GM19467 (cell line): ENCODE measurements around the gene NRL.

ENCODE experiments used
- ATAC-seq: cut with Tn5 transposase; IDR thresholded peaks from one replicate; pipeline ENCODE4 v1.9.1; 2021; ENCODE audit warnings: mild to moderate bottlenecking, moderate library complexity; ENCODE audit not compliant: unreplicated experiment

NRL gene

DNA sequence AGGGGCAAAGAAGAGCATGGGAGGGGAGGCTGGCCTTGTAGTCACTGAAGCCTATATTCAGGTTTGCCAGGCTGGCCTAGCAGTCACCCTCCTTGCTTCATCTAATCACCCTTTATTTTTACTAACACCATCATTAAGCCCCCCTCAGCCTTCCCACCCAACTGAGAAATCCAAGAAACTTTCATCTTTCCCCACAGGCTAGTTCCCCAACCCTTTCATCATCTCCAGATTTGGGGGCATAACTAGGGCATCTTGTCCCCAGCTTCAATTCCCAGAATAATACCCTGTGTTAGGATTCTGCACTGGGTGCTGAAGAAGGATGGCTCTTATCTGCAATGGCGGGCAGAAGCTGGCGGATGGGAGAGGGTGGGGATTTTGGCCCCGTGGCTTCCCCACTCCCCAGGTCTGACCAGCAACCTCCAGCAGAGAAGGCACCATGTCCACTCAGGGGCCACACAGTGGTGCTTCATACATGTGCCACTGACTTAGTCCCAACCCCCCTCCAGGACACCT lies 13.7 kb downstream of the NRL start:
- ATAC-seq = no peak

DNA sequence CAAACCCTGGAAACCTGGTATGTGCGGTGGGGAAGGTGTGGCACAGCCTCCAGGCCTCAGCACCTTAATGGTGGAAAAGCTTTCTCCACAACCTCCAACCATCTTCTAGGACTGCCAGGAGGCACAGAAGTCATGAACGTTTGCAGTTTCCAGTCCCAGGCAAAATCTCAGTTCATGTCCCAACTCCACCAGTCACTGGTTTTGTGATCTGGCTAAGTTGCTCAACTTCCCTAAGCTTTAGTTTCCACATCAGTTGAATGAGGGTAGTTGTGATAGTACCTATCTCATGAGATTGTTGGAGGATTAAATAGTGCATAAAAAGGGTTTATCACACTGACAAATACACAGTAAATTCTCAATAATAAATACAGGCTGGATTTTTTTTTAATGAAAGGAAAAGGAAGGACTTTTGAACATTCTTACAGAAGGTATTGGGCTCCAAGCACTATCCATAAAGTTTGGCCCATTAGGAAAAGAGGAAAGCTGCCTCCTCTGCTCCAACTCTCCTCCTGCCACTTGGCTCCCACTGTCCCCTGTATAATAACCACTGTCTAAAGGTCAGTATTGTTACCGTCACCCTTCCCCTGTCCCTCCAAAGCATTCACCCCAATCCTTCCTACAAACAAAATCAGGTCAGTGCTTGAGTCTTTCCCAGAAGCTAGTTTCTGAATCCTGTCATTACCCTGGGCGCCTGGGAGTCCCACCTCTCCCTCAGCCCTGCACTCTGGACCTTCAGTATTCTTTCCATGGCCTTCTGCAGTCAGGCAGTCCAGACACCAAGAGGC lies 14.4 kb downstream of the NRL start:
- no peak for ATAC-seq

DNA sequence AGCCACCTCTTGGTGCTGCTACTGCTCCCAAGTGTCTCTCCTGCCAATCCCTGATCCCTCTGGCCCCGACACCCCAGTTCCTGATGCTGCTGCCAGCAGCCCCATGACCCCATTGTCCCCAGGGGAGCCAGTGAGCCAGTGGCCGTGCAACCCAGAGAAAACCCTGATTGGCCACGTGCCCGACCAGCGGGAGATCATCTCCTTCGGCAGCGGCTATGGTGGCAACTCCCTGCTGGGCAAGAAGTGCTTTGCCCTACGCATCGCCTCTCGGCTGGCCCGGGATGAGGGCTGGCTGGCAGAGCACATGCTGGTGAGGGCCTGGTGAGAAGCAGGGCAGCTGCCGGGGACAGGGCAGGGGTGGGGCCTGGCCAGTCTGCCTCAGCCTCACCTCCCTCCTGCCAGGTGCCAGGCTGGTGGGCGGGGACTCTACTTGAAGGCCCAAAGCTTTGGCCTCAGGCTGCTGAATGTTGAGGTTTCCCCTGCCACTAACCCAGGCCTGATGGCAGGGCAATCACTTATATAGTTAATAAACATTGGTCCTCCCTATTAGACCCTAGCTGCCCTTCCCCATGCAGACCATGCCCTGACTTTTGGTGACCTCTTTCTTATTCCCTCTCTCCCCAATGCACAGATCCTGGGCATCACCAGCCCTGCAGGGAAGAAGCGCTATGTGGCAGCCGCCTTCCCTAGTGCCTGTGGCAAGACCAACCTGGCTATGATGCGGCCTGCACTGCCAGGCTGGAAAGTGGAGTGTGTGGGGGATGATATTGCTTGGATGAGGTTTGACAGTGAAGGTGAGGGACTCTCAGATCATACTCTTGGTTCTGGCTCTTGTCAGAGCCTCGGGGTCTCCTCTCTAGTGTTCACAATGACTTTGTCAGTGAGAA lies 15.6 kb downstream of the NRL start:
- no peak for ATAC-seq

DNA sequence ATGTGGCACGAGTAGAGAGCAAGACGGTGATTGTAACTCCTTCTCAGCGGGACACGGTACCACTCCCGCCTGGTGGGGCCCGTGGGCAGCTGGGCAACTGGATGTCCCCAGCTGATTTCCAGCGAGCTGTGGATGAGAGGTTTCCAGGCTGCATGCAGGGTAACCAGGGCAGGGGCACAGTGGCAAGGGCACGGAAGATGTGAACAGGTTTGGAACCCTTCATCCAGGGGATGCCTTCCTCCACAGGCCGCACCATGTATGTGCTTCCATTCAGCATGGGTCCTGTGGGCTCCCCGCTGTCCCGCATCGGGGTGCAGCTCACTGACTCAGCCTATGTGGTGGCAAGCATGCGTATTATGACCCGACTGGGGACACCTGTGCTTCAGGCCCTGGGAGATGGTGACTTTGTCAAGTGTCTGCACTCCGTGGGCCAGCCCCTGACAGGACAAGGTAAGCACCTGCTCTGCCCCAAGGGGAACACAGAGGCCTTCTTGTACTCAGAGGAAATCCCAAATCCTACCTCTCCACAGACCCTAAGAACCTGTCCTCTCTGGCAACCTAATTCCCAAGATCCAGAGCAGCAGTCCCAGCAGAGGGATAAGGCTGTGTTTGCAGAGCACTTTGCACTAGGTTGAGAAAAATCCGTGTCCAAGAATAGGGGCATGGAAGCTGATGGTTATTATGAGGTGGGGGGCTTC lies 16.4 kb downstream of the NRL start:
- no peak for ATAC-seq

DNA sequence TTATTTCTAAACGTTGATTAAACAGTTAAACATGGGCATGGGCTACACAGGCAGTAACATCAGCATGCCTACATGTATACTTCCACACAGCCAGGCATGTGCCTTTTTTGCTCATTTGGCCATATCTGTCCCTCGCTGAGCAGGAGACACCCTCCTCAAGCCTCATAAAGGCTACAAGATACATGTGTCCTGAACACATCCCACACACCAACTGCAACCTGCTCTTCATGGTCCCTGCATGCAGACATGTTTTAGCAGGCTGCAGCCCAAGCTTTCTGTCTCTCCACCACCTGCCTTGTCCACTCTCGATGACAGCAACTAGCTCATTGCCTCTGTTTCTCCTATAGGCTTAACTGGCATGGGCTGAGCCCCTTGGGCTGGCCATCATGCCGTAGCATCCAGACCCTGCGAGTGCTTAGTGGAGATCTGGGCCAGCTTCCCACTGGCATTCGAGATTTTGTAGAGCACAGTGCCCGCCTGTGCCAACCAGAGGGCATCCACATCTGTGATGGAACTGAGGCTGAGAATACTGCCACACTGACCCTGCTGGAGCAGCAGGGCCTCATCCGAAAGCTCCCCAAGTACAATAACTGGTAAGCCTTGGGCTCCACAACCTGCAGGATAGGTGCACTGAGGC lies 18.1 kb downstream of the NRL start:
- ATAC-seq = no peak

DNA sequence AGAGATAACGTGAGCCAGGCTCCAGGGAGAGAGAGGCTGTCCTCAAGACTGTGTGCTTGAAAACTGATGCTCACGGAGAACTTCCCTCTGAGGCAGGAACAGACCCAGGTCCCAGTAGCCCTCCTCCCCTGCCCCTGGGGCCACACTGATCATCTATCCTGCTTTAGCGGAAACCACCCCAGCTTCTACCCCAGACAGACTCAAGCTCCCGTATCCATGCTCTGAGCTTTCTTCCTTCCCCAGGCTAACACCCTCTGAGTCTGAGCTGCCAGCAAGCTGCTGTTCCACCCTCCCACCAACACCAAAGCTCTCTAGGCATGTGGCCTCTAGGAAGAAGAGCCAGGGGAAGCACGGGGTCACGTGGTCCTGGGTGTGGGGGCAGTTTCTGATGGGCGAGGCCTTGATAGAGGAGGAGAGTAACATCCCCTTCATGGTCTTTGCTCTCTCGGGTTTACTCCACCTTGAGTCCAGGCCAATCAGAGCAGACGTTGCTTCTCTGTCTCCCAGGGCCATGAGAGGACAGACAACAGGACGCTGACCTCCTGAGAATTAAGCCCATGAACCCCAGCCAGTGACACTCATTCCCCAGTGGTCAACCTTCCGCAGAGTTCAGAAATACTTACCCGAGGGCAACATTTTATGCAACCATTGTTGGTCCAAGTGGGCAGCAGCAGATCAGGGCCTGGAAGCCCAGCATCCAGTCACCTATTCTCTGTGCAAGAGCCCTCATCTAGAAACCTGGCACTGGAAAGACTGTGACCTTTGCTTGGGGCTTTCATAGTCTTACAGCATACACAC lies 19.3 kb downstream of the NRL start:
- ATAC-seq = peak; percentile 69

DNA sequence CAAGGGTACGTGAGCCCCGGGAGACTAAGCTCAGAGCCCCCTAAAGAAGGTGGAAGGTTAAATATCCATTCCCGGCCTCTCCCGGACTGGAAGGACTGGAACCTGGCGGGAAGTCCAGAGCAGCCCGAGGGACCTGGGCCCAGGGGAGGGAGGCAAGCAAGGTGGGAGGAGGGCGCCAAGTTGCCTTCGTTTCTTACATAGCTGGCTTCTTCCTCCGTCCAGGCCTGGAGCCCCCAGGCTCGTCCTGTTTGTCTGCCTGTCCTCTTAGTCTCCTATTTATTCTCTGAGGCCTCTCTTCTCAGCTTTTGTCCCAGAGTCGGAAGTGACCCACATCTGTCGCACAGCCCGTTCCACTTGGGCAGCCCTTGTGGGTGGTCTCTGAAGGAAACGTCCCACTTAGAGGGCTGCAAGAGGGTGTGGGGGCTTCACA lies 19.9 kb downstream of the NRL start:
- ATAC-seq = no peak

DNA sequence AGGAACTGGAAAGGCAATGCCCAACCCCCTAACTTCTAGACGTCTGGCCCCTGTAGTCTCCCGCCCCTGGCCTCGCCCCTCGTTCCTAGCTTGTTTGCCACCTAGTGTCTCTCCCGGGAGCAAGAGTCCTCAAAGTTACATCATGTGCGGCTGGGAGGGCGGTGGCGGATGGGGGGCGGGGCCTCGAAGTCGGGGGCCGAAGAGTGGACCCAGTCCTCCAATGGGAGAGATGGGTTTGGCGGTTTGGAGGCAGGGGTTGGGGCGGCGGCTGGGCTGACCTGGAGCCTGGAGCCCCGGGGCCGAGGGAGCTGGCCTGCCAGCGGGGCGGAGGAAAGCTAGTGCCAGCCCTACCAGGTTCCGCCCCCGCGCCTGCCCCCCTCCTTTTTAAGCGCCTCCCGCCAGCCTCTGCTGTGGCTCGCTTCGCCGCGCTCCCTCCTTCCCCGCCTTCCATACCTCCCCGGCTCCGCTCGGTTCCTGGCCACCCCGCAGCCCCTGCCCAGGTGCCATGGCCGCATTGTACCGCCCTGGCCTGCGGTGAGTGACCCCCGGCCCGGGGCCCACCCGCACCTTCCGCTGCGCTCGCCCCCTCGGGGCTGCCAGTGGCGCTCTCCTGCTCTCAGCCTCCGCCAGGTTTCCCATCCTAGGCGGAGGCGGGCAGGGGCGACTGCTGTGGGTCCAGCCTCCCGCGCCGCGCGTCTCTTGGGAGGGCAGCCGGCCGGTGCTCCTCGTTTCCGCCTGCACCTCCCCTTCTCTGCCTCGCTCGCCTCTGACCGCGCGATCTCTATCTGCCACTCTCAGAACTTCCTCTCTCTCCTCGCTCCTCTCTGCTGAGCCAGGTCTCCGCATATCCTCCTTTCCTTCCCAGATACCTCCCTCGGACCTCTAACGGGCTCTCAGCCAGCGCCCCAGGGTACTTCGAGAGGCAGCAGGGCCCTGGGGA lies 20.6 kb downstream of the NRL start, which contains the start of gene PCK2:
Gene PCK2, plus strand, starts transcription at position 411 of the 940 bp plus-strand sequence. Its CDS starts 95 bp downstream, at position 506.
- ATAC-seq = peak; percentile 39

DNA sequence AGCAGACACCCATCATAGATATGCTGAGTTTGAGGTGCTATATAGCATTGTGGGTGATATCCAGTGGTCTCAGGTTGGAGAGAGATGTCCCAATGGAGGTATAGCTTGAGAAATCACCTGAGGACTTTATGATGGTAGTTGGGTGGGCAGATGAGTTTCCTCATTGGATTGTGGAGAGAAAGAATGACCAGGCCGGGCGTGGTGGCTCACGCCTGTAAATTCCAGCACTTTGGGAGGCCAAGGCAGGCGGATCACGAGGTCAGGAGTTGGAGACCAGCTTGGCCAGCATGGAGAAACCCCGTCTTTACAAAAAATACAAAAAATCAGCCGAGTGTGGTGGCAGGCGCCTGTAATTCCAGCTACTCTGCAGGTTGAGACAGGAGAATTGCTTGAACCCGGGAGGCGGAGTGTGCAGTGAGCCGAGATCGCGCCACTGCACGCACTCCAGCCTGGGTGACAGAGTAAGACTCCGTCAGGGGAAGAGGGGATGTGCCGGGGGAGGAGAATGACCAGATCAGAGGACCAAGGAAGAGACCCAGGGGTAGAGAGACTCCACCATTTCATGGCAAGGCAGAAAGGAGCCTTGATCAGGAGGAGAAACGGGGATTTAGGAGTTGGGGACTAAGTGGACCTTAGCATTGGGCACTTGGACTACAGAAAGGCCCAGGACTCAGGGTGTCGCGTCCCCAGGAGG lies 21.4 kb downstream of the NRL start:
- no peak for ATAC-seq

DNA sequence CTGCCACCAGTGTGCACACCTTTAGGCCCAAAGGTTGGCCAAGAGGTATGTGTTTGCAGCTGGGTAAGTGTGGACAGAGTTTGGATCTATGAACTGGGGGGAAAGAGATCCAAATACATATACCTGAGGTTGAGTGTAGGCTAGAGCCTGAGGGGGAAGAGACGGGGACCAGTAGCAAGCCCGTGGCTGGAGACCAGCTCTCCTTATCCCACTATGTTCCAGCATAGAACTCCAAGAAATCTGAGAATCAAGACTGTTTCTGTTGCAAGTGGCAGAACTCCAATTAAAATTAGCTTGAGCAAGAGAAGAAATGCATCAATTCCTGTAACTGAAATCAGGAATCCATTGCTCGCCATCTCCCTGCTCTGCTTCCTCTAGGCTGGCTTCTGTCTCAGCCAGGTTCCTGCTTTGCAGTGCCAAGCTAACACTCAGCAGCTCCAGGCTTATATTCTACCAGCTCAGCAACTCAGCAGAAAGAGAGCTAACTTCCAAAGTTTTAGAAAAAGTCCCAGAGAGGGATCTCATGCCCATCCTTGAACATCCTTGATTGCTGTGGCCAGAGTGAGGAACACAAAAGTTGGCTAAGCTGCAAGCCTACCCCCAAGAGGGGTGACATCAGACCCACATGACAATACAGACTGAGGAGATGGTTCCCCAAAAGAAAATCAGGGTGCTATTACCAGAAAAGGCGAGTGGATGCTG lies 22.1 kb downstream of the NRL start:
- no peak for ATAC-seq

DNA sequence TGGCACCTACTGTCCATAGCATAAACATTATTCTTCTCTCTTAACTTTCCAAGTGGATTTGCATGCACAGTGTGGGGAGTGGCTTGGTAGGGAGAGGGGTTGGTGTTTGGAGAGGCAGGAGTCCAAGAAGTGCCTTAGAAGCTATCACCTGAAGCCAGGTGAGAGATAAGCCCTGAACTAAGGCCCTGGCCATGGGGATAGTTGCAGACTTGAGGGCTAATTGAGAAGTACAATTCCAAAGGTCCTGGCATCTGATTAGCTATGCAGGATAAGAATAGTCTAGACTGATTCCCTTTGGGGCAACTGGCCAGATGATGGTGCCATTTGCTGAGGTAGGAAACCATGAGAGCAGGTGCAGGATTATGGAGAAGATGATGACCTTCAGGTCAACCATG lies 22.6 kb downstream of the NRL start:
- ATAC-seq = no peak

DNA sequence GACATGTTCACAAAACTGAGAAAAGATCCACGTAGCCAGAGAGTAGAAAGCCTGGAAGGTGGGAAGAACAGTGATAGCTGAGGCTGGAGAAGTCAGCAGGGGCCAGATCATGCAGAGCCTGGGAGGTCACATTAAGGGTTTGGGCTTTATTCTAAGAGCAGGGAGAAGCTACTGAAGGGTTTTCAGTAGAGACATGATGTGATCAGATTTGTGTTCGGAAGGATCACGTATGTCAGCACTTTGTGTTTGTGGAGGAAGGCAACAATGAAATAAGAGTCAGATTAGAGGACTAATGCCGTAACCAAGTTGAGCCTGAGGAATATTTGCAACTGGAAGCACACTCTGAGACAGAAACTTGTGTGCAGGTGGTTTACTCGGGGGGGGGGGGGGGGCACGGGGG lies 24.9 kb downstream of the NRL start:
- no peak for ATAC-seq

DNA sequence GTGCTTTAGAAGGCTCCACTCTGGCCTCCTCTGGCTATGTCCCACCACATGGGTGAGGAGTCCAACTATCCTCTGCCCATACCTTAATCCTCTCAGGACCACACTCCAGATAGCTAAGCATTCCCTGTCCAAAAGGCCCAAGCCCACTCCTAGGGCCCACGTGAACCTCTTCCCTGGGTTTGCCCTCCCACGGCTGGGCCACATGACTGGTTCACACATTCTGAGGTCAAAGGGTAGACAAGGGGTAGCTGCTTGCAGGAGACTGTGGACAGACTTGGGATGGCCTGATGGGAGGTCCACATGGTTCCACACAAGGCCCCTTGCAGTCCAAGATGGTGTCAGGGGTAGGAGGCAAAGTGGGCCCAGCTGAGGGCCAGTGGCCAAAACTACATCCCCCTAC lies 26.7 kb downstream of the NRL start:
- ATAC-seq = no peak

DNA sequence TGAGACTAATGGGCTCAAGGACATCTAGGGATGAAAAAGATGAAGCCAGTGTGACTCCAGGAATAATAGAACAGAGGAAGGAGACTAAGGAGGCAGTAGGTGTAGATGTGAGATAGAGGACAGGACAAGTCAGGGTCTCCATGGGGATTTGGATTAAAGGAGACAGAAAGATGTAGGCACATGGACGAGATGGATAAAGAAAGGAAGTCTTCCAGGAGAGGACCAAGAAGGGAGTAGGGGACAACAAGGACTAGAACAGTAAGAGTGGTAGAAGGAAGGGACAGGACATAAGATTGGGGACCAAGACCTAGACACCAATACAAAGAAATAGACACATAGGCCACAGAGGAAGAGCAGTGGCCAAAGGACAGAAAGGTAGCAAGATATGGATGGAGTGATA lies 27.7 kb downstream of the NRL start:
- no peak for ATAC-seq

DNA sequence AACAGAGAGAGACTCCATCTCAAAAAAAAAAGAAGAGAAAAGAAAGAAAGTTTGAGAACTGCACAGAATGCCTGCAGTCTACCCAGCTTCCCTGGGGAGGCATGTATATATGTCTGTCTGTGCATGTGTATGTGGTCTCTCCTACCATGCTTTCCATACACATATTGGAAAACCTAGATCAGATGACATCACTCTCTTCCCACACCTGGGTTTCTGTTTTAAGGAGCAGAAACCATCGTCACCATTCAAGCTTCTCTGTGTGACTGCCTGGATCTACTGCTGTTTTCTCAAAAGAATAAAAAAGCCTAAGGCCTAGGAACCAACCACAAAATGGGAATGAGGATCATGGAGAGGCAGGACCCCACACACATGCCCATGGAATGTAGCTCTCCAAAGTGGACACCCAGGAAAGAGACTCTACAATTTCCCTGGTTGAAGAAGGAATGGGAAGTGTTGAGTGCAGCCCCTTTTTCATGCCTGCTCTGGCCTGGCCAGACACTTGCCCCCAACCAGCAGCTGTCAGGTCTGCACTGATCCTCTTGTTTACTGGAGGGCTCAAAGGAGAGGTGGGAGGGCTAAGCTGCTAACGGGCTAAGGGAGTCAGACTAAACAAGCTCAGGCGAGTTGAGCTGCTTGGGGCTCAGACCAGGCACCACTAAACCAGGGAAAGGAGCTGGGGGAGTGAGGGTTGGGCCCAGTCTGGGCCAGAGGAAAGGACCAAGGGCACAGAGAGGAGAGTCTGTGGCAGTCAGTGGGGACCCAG lies 28.4 kb downstream of the NRL start:
- no peak for ATAC-seq

DNA sequence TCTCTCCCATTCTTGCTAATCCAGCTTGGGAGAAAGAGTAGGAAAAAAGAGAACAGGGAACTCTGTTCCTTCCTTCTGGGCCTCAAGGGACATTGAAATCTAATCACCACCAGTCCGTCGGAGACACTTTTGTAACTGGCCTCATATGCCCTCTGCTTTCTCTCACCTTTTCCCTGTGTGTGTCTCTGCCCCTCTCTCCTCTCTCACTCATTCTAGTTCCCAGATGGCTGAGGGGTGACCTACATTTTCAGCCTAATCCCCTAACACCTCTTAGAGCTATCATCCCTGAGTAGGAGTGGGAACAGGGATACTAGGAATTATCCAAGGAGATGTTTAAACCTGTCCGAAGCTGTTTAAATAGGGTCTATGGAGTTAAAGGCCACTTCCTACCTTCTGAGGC lies 29.5 kb downstream of the NRL start:
- ATAC-seq = no peak

DNA sequence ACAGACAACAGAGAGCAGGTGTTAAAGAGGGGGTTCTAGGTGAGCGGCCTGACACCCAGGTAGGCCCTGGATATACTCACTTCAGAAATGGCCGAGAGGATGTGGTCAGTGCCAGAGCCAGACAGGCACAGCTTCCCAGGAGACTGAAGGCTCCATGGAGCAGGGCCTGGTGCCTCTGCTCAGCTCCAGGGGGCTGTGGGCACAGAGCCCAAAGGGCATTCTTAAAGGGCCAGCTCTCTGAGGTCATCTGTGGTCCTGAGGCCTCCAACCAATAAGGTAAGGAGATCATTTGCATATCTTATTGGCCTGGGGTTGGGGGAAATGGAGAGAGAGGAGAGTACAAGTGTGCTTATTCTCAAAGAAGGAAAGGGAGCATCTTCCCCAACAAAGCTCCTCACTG lies 30.3 kb downstream of the NRL start:
- ATAC-seq = no peak
